K562 (cell line): ENCODE results near the gene WDHD1. TPM values are rescaled to one million over a fixed set of nuclear protein-coding genes. Genes with fewer than 3 reads are reported as not detected.

Experiments used
- ARID2 ChIP-seq: fragments of 450-650 bp; IDR thresholded peaks from 2 replicates; pipeline ENCODE4 v1.6.1; 2017; ENCODE audit warnings: antibody characterized with exemption, mild to moderate bottlenecking
- C11orf30 ChIP-seq: fragments of 450-650 bp; IDR thresholded peaks from 2 replicates; pipeline ENCODE4 v1.6.1; 2016; ENCODE audit warnings: low read depth, mild to moderate bottlenecking
- CBX2 ChIP-seq: fragments of 200-600 bp; sonication (generic); IDR thresholded peaks from one replicate; pipeline ENCODE4 v1.6.1; 2012; ENCODE audit warnings: mild to moderate bottlenecking, low read length, inconsistent platforms; ENCODE audit not compliant: insufficient read depth, poor library complexity, severe bottlenecking
- DMBX1 ChIP-seq: fragments of 250-450 bp; sonication (Bioruptor Pico); IDR thresholded peaks from 2 replicates; pipeline ENCODE4 v1.8.0; 2022; ENCODE audit warnings: inconsistent platforms, mild to moderate bottlenecking, moderate library complexity, borderline replicate concordance
- KLF16 ChIP-seq: IDR thresholded peaks from 2 replicates; pipeline ENCODE4 v1.6.1; 2016; ENCODE audit warnings: antibody characterized with exemption
- MAZ ChIP-seq, 2 experiments: fragments of 450-650 bp in 1 of 2; sonication (generic) in 1 of 2; formaldehyde crosslinking; IDR thresholded peaks in 1 of 2; conservative IDR thresholded peaks in 1 of 2; 2 replicates each; pipeline versions ENCODE4 v1.4.0 to v1.5.0; 2020; ENCODE audit warnings: mild to moderate bottlenecking in 1 of 2, missing genetic modification reagents in 1 of 2
- NFE2 ChIP-seq: IDR thresholded peaks from 2 replicates; pipeline ENCODE4 v1.6.1; 2014; ENCODE audit warnings: antibody characterized with exemption, low read depth
- SUPT5H ChIP-seq: fragments of 450-650 bp; IDR thresholded peaks from 2 replicates; pipeline ENCODE4 v1.6.1; 2016
- ZNF239 ChIP-seq: fragments of 250-450 bp; sonication (Bioruptor Pico); IDR thresholded peaks from 2 replicates; pipeline ENCODE4 v1.4.0; 2020; ENCODE audit warnings: mild to moderate bottlenecking
- ZNF764 ChIP-seq: fragments of 250-450 bp; sonication (Bioruptor Pico); IDR thresholded peaks from 2 replicates; pipeline ENCODE4 v1.4.0; 2020; ENCODE audit warnings: low read depth, mild to moderate bottlenecking, moderate library complexity
- polyA plus RNA-seq, 8 experiments: library from polyadenylated mRNA; depleted of rRNA in 4 of 8; stranded (reverse) in 5 of 8; unstranded in 3 of 8; fragments of >200 nt; fragmentation: Nextera tagmentation in 2 of 8; fragmentation: Illumina TruSeq in 1 of 8; extraction: Ambion mirVana in 2 of 8; extraction: Trizol in 1 of 8; gene quantifications; 2 replicates each; pipeline versions ENCODE4 v1.2.1 to v1.2.3, GENCODE V29; 2011 to 2014; ENCODE audit warnings: inconsistent platforms in 1 of 8, missing spikeins in 1 of 8
- total RNA-seq, 7 experiments: library from RNA; depleted of rRNA in 6 of 7; stranded (reverse); fragments of >200 nt in 6 of 7; fragmentation: Illumina TruSeq in 2 of 7; extraction: Trizol in 2 of 7; gene quantifications; 2 replicates each; pipeline versions ENCODE4 v1.2.1 to v1.2.3, GENCODE V29; 2011 to 2021; ENCODE audit warnings: low replicate concordance in 1 of 7
- TF ChIP-seq, protein P1 (sequence below): fragments of 150-350 bp; conservative IDR thresholded peaks from 2 replicates; pipeline ENCODE4 v1.6.1; 2014; ENCODE audit warnings: low read length
- TF ChIP-seq, protein P2 (sequence below): sonication (generic); formaldehyde crosslinking; IDR thresholded peaks from 2 replicates; pipeline ENCODE4 v1.8.0; 2023; ENCODE audit warnings: mild to moderate bottlenecking, missing genetic modification reagents
- TF ChIP-seq, protein P3 (sequence below): IDR thresholded peaks from 2 replicates; pipeline ENCODE4 v1.6.1; 2016; ENCODE audit warnings: missing genetic modification characterization, missing compliant biosample characterization
- TF ChIP-seq, protein P4 (sequence below): fragments of 450-650 bp; formaldehyde crosslinking; IDR thresholded peaks from 2 replicates; pipeline ENCODE4 v1.4.0; 2020; ENCODE audit warnings: mild to moderate bottlenecking, moderate library complexity
- TF ChIP-seq, protein P5 (sequence below): fragments of 200-800 bp; sonication (Bioruptor generic); IDR thresholded peaks from 2 replicates; pipeline ENCODE4 v1.6.1; 2017; ENCODE audit warnings: missing genetic modification characterization, missing compliant biosample characterization
- TF ChIP-seq, protein P6 (sequence below): fragments of 450-650 bp; IDR thresholded peaks from 2 replicates; pipeline ENCODE4 v1.6.1; 2016; ENCODE audit warnings: borderline replicate concordance

The WDHD1 gene
- total and polyA plus RNA-seq, 9 of the 15 experiments (the other 6 are each of a cell fraction or from before 2014, with no cell fraction given), result 11.7 to 39.1 (median 30.0) TPM

DNA sequence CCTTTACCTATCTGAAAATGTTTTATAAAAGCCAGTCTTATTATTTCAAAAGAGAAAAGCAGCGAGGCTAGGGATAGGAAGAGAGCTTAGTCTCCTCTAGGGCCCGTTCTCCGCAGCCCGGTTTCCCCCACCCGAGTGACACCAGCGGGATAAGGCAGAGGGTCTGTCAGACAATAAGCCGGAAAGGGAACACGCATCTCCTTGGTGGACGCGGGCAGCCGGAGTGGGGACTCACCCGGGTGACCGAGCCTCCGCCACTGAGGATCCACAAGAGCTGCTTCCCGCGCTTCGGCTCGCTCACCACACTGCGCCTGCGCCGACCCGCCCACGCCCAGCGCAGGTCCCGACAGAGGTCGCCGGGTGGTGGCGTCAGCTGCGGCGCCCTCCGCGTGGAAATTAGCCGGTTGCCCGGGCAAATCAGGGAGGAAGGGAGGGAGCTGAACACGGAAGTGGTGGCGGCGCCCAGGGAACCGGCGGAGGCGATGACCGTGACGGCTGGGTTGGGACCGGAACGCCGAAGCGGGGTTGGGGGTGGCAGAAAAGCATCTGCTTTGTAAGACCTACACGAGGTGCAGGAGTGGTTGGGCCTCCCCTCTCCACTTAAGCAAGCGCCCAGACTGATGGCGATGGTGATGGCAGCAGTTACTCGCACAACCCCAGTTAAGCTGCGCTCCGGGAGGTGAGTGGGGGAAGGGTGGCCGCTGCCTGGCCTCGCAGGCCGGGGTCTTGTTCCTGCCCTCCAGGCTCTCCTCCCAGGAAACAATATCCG lies at the start of gene WDHD1, which contains the start of gene SOCS4 (continued):
- TF ChIP-seq DMBX1 (CRISPR knock-in tag), result no peak
- TF ChIP-seq MAZ (CRISPR knock-in tag; conservative IDR thresholded peaks at IDR 0.05 in 1 of 2, IDR thresholded peaks at IDR 0.05 in 1 of 2), result peak; percentile 40 to 69; a peak in 3 of 4 replicates
- TF ChIP-seq ZNF239 (CRISPR knock-in tag), result no peak
- TF ChIP-seq ZNF764 (CRISPR knock-in tag), result no peak
- TF ChIP-seq, protein P1, sequence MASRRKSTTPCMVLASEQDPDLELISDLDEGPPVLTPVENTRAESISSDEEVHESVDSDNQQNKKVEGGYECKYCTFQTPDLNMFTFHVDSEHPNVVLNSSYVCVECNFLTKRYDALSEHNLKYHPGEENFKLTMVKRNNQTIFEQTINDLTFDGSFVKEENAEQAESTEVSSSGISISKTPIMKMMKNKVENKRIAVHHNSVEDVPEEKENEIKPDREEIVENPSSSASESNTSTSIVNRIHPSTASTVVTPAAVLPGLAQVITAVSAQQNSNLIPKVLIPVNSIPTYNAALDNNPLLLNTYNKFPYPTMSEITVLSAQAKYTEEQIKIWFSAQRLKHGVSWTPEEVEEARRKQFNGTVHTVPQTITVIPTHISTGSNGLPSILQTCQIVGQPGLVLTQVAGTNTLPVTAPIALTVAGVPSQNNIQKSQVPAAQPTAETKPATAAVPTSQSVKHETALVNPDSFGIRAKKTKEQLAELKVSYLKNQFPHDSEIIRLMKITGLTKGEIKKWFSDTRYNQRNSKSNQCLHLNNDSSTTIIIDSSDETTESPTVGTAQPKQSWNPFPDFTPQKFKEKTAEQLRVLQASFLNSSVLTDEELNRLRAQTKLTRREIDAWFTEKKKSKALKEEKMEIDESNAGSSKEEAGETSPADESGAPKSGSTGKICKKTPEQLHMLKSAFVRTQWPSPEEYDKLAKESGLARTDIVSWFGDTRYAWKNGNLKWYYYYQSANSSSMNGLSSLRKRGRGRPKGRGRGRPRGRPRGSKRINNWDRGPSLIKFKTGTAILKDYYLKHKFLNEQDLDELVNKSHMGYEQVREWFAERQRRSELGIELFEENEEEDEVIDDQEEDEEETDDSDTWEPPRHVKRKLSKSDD, result no peak
- TF ChIP-seq, protein P2, sequence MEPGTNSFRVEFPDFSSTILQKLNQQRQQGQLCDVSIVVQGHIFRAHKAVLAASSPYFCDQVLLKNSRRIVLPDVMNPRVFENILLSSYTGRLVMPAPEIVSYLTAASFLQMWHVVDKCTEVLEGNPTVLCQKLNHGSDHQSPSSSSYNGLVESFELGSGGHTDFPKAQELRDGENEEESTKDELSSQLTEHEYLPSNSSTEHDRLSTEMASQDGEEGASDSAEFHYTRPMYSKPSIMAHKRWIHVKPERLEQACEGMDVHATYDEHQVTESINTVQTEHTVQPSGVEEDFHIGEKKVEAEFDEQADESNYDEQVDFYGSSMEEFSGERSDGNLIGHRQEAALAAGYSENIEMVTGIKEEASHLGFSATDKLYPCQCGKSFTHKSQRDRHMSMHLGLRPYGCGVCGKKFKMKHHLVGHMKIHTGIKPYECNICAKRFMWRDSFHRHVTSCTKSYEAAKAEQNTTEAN (CRISPR knock-in tag), result 0 out of 2 replicates have a peak, but pooled peaks have one; percentile 65
- TF ChIP-seq, protein P3, sequence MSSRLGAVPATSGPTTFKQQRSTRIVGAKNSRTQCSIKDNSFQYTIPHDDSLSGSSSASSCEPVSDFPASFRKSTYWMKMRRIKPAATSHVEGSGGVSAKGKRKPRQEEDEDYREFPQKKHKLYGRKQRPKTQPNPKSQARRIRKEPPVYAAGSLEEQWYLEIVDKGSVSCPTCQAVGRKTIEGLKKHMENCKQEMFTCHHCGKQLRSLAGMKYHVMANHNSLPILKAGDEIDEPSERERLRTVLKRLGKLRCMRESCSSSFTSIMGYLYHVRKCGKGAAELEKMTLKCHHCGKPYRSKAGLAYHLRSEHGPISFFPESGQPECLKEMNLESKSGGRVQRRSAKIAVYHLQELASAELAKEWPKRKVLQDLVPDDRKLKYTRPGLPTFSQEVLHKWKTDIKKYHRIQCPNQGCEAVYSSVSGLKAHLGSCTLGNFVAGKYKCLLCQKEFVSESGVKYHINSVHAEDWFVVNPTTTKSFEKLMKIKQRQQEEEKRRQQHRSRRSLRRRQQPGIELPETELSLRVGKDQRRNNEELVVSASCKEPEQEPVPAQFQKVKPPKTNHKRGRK (tag), result no peak
- TF ChIP-seq, protein P4, sequence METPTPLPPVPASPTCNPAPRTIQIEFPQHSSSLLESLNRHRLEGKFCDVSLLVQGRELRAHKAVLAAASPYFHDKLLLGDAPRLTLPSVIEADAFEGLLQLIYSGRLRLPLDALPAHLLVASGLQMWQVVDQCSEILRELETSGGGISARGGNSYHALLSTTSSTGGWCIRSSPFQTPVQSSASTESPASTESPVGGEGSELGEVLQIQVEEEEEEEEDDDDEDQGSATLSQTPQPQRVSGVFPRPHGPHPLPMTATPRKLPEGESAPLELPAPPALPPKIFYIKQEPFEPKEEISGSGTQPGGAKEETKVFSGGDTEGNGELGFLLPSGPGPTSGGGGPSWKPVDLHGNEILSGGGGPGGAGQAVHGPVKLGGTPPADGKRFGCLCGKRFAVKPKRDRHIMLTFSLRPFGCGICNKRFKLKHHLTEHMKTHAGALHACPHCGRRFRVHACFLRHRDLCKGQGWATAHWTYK, result no peak
- no peak for TF ChIP-seq ARID2
- TF ChIP-seq CBX2, result no peak
- TF ChIP-seq, protein P5, sequence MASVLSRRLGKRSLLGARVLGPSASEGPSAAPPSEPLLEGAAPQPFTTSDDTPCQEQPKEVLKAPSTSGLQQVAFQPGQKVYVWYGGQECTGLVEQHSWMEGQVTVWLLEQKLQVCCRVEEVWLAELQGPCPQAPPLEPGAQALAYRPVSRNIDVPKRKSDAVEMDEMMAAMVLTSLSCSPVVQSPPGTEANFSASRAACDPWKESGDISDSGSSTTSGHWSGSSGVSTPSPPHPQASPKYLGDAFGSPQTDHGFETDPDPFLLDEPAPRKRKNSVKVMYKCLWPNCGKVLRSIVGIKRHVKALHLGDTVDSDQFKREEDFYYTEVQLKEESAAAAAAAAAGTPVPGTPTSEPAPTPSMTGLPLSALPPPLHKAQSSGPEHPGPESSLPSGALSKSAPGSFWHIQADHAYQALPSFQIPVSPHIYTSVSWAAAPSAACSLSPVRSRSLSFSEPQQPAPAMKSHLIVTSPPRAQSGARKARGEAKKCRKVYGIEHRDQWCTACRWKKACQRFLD (CRISPR knock-in tag), result peak; percentile 78; the same call in 1 of the 2 replicates
- TF ChIP-seq SUPT5H, result peak; percentile 88
- peak; percentile 90 for TF ChIP-seq C11orf30
- no peak for TF ChIP-seq NFE2
- TF ChIP-seq KLF16, result no peak
- TF ChIP-seq, protein P6, sequence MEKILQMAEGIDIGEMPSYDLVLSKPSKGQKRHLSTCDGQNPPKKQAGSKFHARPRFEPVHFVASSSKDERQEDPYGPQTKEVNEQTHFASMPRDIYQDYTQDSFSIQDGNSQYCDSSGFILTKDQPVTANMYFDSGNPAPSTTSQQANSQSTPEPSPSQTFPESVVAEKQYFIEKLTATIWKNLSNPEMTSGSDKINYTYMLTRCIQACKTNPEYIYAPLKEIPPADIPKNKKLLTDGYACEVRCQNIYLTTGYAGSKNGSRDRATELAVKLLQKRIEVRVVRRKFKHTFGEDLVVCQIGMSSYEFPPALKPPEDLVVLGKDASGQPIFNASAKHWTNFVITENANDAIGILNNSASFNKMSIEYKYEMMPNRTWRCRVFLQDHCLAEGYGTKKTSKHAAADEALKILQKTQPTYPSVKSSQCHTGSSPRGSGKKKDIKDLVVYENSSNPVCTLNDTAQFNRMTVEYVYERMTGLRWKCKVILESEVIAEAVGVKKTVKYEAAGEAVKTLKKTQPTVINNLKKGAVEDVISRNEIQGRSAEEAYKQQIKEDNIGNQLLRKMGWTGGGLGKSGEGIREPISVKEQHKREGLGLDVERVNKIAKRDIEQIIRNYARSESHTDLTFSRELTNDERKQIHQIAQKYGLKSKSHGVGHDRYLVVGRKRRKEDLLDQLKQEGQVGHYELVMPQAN, result peak; percentile 96
